IMR-90 (cell line): Measurements from ENCODE around the gene RGR. TPM values are rescaled to one million over a fixed set of nuclear protein-coding genes. Genes with fewer than 3 reads are reported as not detected.
A peak's percentile ranks its signal among the peaks of the same experiment; 100 is the strongest.

Source experiments
- ATAC-seq: fragments of 200-7000 bp; cut with Tn5 transposase; 2 replicates; pipeline ENCODE4 v1.9.1; 2020; ENCODE audit warnings: low read depth, mild to moderate bottlenecking, moderate library complexity
- BruUV-seq: library from RNA; stranded (reverse); fragments of 400-500 nt; replicated peaks from 2 replicates; lab custom pipeline; 2021; lab: Mats Ljungman, UMichigan
- CTCF ChIA-PET: fragments of 300-600 bp; formaldehyde crosslinking; extraction: SDS; loops from one replicate; lab custom pipeline; 2021; ENCODE audit warnings: antibody characterized with exemption; lab: Yijun Ruan, JAX
- POLR2A ChIA-PET: fragments of 300-600 bp; sonication (Branson Sonifier 250); formaldehyde crosslinking; loops from one replicate; lab custom pipeline; 2022; ENCODE audit warnings: antibody characterized with exemption; ENCODE audit not compliant: unreplicated experiment; lab: Charles Lee
- DNase-seq: peaks from one replicate; pipeline ENCODE4 v3.0.0; 2013
- H2AFZ ChIP-seq: replicated peaks from 2 replicates; pipeline ENCODE3; 2013; ENCODE audit warnings: low read length, mild to moderate bottlenecking; ENCODE audit not compliant: poor library complexity
- H2AK5ac ChIP-seq: 2 replicates; pipeline ENCODE4 v1.6.1; 2013; ENCODE audit warnings: low read depth, low read length, inconsistent platforms
- H2AK9ac ChIP-seq: replicated peaks from 2 replicates; pipeline ENCODE3; 2013; ENCODE audit warnings: mild to moderate bottlenecking, low read depth, low read length, moderate library complexity; ENCODE audit not compliant: poor library complexity
- H2BK120ac ChIP-seq: 2 replicates; pipeline ENCODE4 v1.6.1; 2013; ENCODE audit warnings: low read depth, low read length, inconsistent platforms
- H2BK15ac ChIP-seq: 3 replicates; pipeline ENCODE4 v1.6.1; 2013; ENCODE audit warnings: low read depth, low read length, inconsistent platforms
- H2BK20ac ChIP-seq: 2 replicates; pipeline ENCODE4 v1.6.1; 2013; ENCODE audit warnings: low read depth, mild to moderate bottlenecking, inconsistent platforms, low read length, moderate library complexity
- H2BK5ac ChIP-seq: 2 replicates; pipeline ENCODE4 v1.6.1; 2013; ENCODE audit warnings: mild to moderate bottlenecking, low read depth, low read length, inconsistent platforms; ENCODE audit not compliant: poor library complexity, severe bottlenecking
- H3K14ac ChIP-seq: replicated peaks from 2 replicates; pipeline ENCODE4 v1.6.1; 2013; ENCODE audit warnings: low read depth, low read length, inconsistent platforms
- H3K18ac ChIP-seq: 2 replicates; pipeline ENCODE4 v1.6.1; 2013; ENCODE audit warnings: low read depth, low read length, control low read depth
- H3K23ac ChIP-seq: 2 replicates; pipeline ENCODE4 v1.6.1; 2013; ENCODE audit warnings: low read depth, low read length, inconsistent platforms
- H3K27ac ChIP-seq: 2 replicates; pipeline ENCODE4 v1.5.1; 2013; ENCODE audit warnings: mild to moderate bottlenecking, control low read depth, low read length; ENCODE audit not compliant: insufficient read depth
- H3K27me3 ChIP-seq: 2 replicates; pipeline ENCODE4 v1.6.1; 2013; ENCODE audit warnings: low read length; ENCODE audit not compliant: control insufficient read depth, insufficient read depth
- H3K36me3 ChIP-seq: 2 replicates; pipeline ENCODE4 v1.6.1; 2013; ENCODE audit warnings: low read length, mixed read lengths; ENCODE audit not compliant: control insufficient read depth, insufficient read depth
- H3K4ac ChIP-seq: 2 replicates; pipeline ENCODE4 v1.6.1; 2013; ENCODE audit warnings: low read depth, low read length, inconsistent platforms
- H3K4me1 ChIP-seq: 2 replicates; pipeline ENCODE4 v1.6.1; 2013; ENCODE audit warnings: low read length, mixed read lengths; ENCODE audit not compliant: control insufficient read depth, insufficient read depth
- H3K4me2 ChIP-seq: 2 replicates; pipeline ENCODE4 v1.6.1; 2013; ENCODE audit warnings: low read depth, mild to moderate bottlenecking, control low read depth, low read length, moderate library complexity
- H3K4me3 ChIP-seq: 2 replicates; pipeline ENCODE4 v1.5.1; 2013; ENCODE audit warnings: low read depth, mild to moderate bottlenecking, control low read depth, low read length, moderate library complexity; ENCODE audit not compliant: insufficient read depth
- H3K56ac ChIP-seq: 2 replicates; pipeline ENCODE4 v1.6.1; 2013; ENCODE audit warnings: low read length, inconsistent platforms; ENCODE audit not compliant: insufficient read depth; ENCODE audit errors: extremely low read depth
- H3K79me1 ChIP-seq, 2 experiments: 2 replicates each; pipeline ENCODE4 v1.6.1; 2013; ENCODE audit warnings: low read length in 2 of 2, inconsistent platforms in 1 of 2, low read depth in 1 of 2
- H3K9ac ChIP-seq: 2 replicates; pipeline ENCODE4 v1.6.1; 2013; ENCODE audit warnings: low read depth, low read length, control low read depth
- H3K9me1 ChIP-seq: 2 replicates; pipeline ENCODE4 v1.6.1; 2013; ENCODE audit warnings: low read length, inconsistent platforms; ENCODE audit not compliant: insufficient read depth
- H3K9me3 ChIP-seq: 2 replicates; pipeline ENCODE4 v1.6.1; 2013; ENCODE audit warnings: low read length; ENCODE audit not compliant: control insufficient read depth, insufficient read depth
- H4K20me1 ChIP-seq: 2 replicates; pipeline ENCODE4 v1.6.1; 2013; ENCODE audit warnings: low read length, inconsistent platforms; ENCODE audit not compliant: insufficient read depth
- H4K5ac ChIP-seq: 2 replicates; pipeline ENCODE4 v1.6.1; 2013; ENCODE audit warnings: mild to moderate bottlenecking, low read depth, low read length, control low read depth
- H4K8ac ChIP-seq, 2 experiments: 2 replicates each; pipeline ENCODE4 v1.6.1; 2013; ENCODE audit warnings: low read depth in 2 of 2, low read length in 2 of 2, control low read depth in 1 of 2, inconsistent platforms in 1 of 2
- H4K91ac ChIP-seq: 2 replicates; pipeline ENCODE4 v1.6.1; 2013; ENCODE audit warnings: low read depth, low read length, inconsistent platforms; ENCODE audit not compliant: insufficient read depth
- FOS ChIP-seq: fragments of 150-350 bp; IDR thresholded peaks from 2 replicates; pipeline ENCODE4 v1.6.1; 2016; ENCODE audit warnings: low read depth, low read length
- MAFK ChIP-seq: IDR thresholded peaks from 2 replicates; pipeline ENCODE4 v1.6.1; 2012; ENCODE audit warnings: low read depth, low read length, improper control_type of control experiment
- POLR2A ChIP-seq: IDR thresholded peaks from 2 replicates; pipeline ENCODE4 v1.6.1; 2012; ENCODE audit warnings: mild to moderate bottlenecking, low read depth, low read length
- RCOR1 ChIP-seq: IDR thresholded peaks from 2 replicates; pipeline ENCODE4 v1.6.1; 2012; ENCODE audit warnings: mild to moderate bottlenecking, low read length, improper control_type of control experiment; ENCODE audit not compliant: insufficient replicate concordance
- SMC3 ChIP-seq: fragments of 150-350 bp; IDR thresholded peaks from 2 replicates; pipeline ENCODE4 v1.6.1; 2016; ENCODE audit warnings: low read depth, mild to moderate bottlenecking, antibody characterized with exemption, low read length, moderate library complexity
- WGBS, 2 experiments: methylation state at CpG; one replicate each; pipeline versions ENCODE4 v1.1.5 to v1.1.7; 2013; ENCODE audit warnings: missing lambda C conversion rate in 2 of 2; ENCODE audit not compliant: insufficient read length in 1 of 2; ENCODE audit errors: extremely low coverage in 2 of 2; 5-methylcytosine and 5-hydroxymethylcytosine counted together
- dilution Hi-C: fragments of 300-500 bp; cut with HindIII; formaldehyde crosslinking; loops from one replicate; pipeline ENCODE4 v1.14.3; 2018; ENCODE audit warnings: low sequenced_read_pairs; ENCODE audit not compliant: unreplicated experiment
- in situ Hi-C: fragments of 300-500 bp; cut with MboI; formaldehyde crosslinking; loops from 3 replicates; pipeline ENCODE4 v1.14.3; 2019; ENCODE audit warnings: low sequenced_read_pairs, inconsistent platforms, mixed read lengths
- intact Hi-C: fragments of 100-400 bp; cut with micrococcal nuclease; formaldehyde crosslinking; loops from 2 replicates; pipeline ENCODE4 v1.10.0; 2022
- polyA plus RNA-seq, 3 experiments: library from polyadenylated mRNA; depleted of rRNA; stranded (reverse); fragments of >200 nt; gene quantifications; 2 replicates each; pipeline ENCODE4 v1.2.3, GENCODE V29; 2012; ENCODE audit warnings: low replicate concordance in 1 of 3
- total RNA-seq: library from RNA; depleted of rRNA; stranded (reverse); fragments of >200 nt; gene quantifications from 2 replicates; pipeline ENCODE4 v1.2.3, GENCODE V29; 2012
- TF ChIP-seq, protein P1 (sequence below): conservative IDR thresholded peaks from 2 replicates; pipeline ENCODE4 v1.5.1; 2012; ENCODE audit warnings: mild to moderate bottlenecking, low read depth, low read length, improper control_type of control experiment

Gene RGR
- total and polyA plus RNA-seq, 2 of the 4 experiments (the other 2 are of a cell fraction): not detected

DNA sequence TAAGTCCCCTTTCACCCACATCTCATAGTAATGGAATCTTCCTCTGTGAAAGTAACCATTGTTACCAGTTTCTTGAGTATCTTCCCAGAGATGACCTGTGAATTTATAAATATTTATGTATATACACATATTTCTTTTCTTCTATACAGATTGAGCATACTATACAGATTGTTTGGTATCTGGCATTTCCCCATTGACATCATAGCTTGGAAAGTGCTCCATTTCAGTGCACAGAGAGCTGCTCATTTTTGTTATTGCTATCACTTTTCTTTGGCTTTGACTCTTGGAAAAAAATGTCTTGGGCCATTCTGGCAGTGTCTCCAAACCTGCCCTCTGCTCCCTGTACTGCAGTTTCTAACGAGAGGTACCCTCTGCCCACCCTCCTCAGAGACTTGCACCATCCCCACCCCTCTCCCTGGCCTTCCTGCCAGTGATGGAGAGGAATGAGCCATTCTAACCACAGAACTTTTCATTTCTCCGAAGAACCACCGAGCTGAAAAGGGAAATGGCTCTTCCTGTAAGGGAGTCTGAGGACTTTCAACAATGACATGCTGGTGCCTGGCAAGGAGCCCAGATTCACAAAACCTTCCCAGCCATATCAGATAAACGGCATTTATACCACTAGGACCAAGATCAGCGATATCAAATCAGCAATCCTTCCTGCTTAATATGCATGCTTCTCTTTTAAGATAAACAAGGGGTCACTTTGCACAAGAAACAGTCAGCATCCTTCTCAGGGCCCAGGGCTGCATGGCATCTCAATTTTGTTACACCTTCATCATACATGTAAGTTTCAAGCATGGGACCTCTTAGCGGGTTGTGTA is 63.8 kb downstream of the RGR start:
- peak overlapping the region; percentile 9 to 75; a peak in 3 of 4 replicates for H4K8ac ChIP-seq
- peak overlapping the region; percentile 90 for H3K4ac ChIP-seq
- BruUV-seq: no TSS peak
- H4K5ac ChIP-seq: peak overlapping the region; percentile 52
- peak; percentile 83 for ATAC-seq
- peak overlapping the region; percentile 19; the same call in 1 of the 2 replicates for H3K9ac ChIP-seq
- H3K23ac ChIP-seq: peak overlapping the region; percentile 19
- peak overlapping the region; percentile 92 for H2BK5ac ChIP-seq
- TF ChIP-seq SMC3: no peak
- 0 out of 2 replicates have a peak, but pooled peaks have one; percentile 10 for TF ChIP-seq FOS
- TF ChIP-seq RCOR1: no peak
- 0 out of 2 replicates have a peak, but pooled peaks have one; percentile 5 for TF ChIP-seq MAFK
- TF ChIP-seq, protein P1, sequence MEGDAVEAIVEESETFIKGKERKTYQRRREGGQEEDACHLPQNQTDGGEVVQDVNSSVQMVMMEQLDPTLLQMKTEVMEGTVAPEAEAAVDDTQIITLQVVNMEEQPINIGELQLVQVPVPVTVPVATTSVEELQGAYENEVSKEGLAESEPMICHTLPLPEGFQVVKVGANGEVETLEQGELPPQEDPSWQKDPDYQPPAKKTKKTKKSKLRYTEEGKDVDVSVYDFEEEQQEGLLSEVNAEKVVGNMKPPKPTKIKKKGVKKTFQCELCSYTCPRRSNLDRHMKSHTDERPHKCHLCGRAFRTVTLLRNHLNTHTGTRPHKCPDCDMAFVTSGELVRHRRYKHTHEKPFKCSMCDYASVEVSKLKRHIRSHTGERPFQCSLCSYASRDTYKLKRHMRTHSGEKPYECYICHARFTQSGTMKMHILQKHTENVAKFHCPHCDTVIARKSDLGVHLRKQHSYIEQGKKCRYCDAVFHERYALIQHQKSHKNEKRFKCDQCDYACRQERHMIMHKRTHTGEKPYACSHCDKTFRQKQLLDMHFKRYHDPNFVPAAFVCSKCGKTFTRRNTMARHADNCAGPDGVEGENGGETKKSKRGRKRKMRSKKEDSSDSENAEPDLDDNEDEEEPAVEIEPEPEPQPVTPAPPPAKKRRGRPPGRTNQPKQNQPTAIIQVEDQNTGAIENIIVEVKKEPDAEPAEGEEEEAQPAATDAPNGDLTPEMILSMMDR: no peak
- 0 out of 2 replicates have a peak, but pooled peaks have one; percentile 22 for TF ChIP-seq POLR2A
- peak overlapping the region; percentile 91 for H2AK9ac ChIP-seq
- H3K4me3 ChIP-seq: peak overlapping the region; percentile 12
- POLR2A ChIA-PET: no interaction called here
- peak overlapping the region; percentile 68; the same call in 2 of the 3 replicates for H2BK15ac ChIP-seq
- H3K56ac ChIP-seq: peak overlapping the region; percentile 65
- peak overlapping the region; percentile 30; the same call in 1 of the 2 replicates for H2AK5ac ChIP-seq
- peaks cover 19% of the 10 kb centered on the region for H3K9me1 ChIP-seq
- peak overlapping the region; percentile 80 for H2AFZ ChIP-seq
- DNase-seq: peak; percentile 92
- H3K27ac ChIP-seq: peak overlapping the region; percentile 89
- in situ Hi-C loops (no loop called here), intact Hi-C loops (loop anchor here (1.0 kb wide), 2 partner anchors 12 to 20 kb away; partner anchors contain the start of gene CCSER2), dilution Hi-C loops (no loop called here)
- no peaks in the 10 kb centered on the region for H3K27me3 ChIP-seq
- H3K79me1 ChIP-seq: peaks cover 0 to 10% of the 10 kb centered on the region in 2 experiments; a peak in 1 of 4 replicates
- H3K36me3 ChIP-seq: no peaks in the 10 kb centered on the region
- peaks cover 24% of the 10 kb centered on the region for H3K4me1 ChIP-seq
- peak overlapping the region; percentile 71 for H4K91ac ChIP-seq
- peak overlapping the region; percentile 47 for H2BK20ac ChIP-seq
- peak overlapping the region; percentile 89 for H3K4me2 ChIP-seq
- WGBS, 2 experiments: 0% methylated on average over 1 of the region's 6 CpGs; no CpG with 5 or more reads in 1 of the 2 experiments
- H3K18ac ChIP-seq: peak overlapping the region; percentile 85
- peak overlapping the region; percentile 78 for H2BK120ac ChIP-seq
- CTCF ChIA-PET: interaction anchor here (0.6 to 2.5 kb wide), 6 partner anchors 9 to 229 kb away, joined by 3 to 6 read pairs (median 4); no protein-coding TSS in a partner anchor
- peaks cover 8% of the 10 kb centered on the region for H4K20me1 ChIP-seq
- no peaks in the 10 kb centered on the region for H3K9me3 ChIP-seq
- peak overlapping the region; percentile 61 for H3K14ac ChIP-seq
